Endodermal cell (in vitro differentiated cells): ENCODE measurements around the gene TRIM67. TPM values are rescaled to one million over a fixed set of nuclear protein-coding genes. Genes with fewer than 3 reads are reported as not detected.
A peak's percentile ranks its signal among the peaks of the same experiment; 100 is the strongest.

Source experiments
- DNase-seq: peaks from one replicate; pipeline ENCODE4 v3.0.0-alpha.2; 2017
- H3K27ac ChIP-seq: 2 replicates; pipeline ENCODE4 v1.5.1; 2013; ENCODE audit warnings: mild to moderate bottlenecking, low read depth, low read length, moderate library complexity
- H3K27me3 ChIP-seq: 2 replicates; pipeline ENCODE4 v1.6.1; 2013; ENCODE audit warnings: mild to moderate bottlenecking, low read length, moderate library complexity; ENCODE audit not compliant: insufficient read depth, control insufficient read depth, poor library complexity, severe bottlenecking
- H3K36me3 ChIP-seq: 2 replicates; pipeline ENCODE4 v1.7.0; 2013; ENCODE audit warnings: mild to moderate bottlenecking, low read length, moderate library complexity; ENCODE audit not compliant: control insufficient read depth, insufficient read depth
- H3K4me1 ChIP-seq: one replicate; pipeline ENCODE4 v1.7.0; 2013; ENCODE audit warnings: low read length; ENCODE audit not compliant: control insufficient read depth, insufficient read depth
- H3K4me3 ChIP-seq: 2 replicates; pipeline ENCODE4 v1.5.1; 2013; ENCODE audit warnings: mild to moderate bottlenecking, low read length, moderate library complexity
- H3K9ac ChIP-seq: 2 replicates; pipeline ENCODE4 v1.6.1; 2013; ENCODE audit warnings: mild to moderate bottlenecking, low read length, moderate library complexity; ENCODE audit not compliant: poor library complexity, severe bottlenecking; ENCODE audit errors: extremely low read depth
- H3K9me3 ChIP-seq: 2 replicates; pipeline ENCODE4 v1.6.1; 2013; ENCODE audit warnings: mild to moderate bottlenecking, low read length, moderate library complexity; ENCODE audit not compliant: control insufficient read depth
- H3K27ac Mint-ChIP-seq: 2 replicates; pipeline ENCODE4 v1.8.0; 2020; ENCODE audit warnings: mixed read lengths
- H3K27me3 Mint-ChIP-seq: 2 replicates; pipeline ENCODE4 v1.8.0; 2021; ENCODE audit warnings: mild to moderate bottlenecking, mixed read lengths; ENCODE audit not compliant: insufficient read depth
- H3K36me3 Mint-ChIP-seq: 2 replicates; pipeline ENCODE4 v1.8.0; 2020; ENCODE audit warnings: low read depth, mixed read lengths
- H3K4me1 Mint-ChIP-seq: 2 replicates; pipeline ENCODE4 v1.8.0; 2020; ENCODE audit warnings: mixed read lengths
- H3K4me3 Mint-ChIP-seq: 2 replicates; pipeline ENCODE4 v1.8.0; 2020; ENCODE audit warnings: mild to moderate bottlenecking, moderate library complexity, mixed read lengths
- H3K9me3 Mint-ChIP-seq: 2 replicates; pipeline ENCODE4 v1.8.0; 2020; ENCODE audit warnings: mild to moderate bottlenecking, mixed read lengths
- WGBS, 2 experiments: methylation state at CpG; one replicate each; pipeline versions ENCODE4 v1.1.5 to v1.1.7; 2013; ENCODE audit warnings: missing lambda C conversion rate in 2 of 2, mixed read lengths in 1 of 2; ENCODE audit not compliant: insufficient coverage in 1 of 2, insufficient read length in 1 of 2; 5-methylcytosine and 5-hydroxymethylcytosine counted together
- total RNA-seq, 2 donors: library from RNA; stranded (reverse); fragmentation: NEBNext Ultra II Directional in 1 of 2; extraction: Animal tissue kit (Norgen Biotek cat#: 25700) in 1 of 2; gene quantifications; 2 replicates in 1 of 2; 3 replicates in 1 of 2; pipeline ENCODE4 v1.2.1, GENCODE V29; 2021
- TF ChIP-seq, protein P1 (sequence below): fragments of 200-600 bp; sonication (generic); conservative IDR thresholded peaks from 2 replicates; pipeline ENCODE4 v1.5.0; 2021; ENCODE audit warnings: antibody characterized with exemption, mild to moderate bottlenecking

TRIM67 gene
- total RNA-seq, 2 donors from 2014 or later, result 0.04 TPM

GRCh38 chr1:231231511-231231910 lies 69.7 kb downstream of the TRIM67 start:
- 84 to 96% methylated on average over 5 to 10 of the region's 10 CpGs for WGBS, 2 experiments
- TF ChIP-seq, protein P1, sequence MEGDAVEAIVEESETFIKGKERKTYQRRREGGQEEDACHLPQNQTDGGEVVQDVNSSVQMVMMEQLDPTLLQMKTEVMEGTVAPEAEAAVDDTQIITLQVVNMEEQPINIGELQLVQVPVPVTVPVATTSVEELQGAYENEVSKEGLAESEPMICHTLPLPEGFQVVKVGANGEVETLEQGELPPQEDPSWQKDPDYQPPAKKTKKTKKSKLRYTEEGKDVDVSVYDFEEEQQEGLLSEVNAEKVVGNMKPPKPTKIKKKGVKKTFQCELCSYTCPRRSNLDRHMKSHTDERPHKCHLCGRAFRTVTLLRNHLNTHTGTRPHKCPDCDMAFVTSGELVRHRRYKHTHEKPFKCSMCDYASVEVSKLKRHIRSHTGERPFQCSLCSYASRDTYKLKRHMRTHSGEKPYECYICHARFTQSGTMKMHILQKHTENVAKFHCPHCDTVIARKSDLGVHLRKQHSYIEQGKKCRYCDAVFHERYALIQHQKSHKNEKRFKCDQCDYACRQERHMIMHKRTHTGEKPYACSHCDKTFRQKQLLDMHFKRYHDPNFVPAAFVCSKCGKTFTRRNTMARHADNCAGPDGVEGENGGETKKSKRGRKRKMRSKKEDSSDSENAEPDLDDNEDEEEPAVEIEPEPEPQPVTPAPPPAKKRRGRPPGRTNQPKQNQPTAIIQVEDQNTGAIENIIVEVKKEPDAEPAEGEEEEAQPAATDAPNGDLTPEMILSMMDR, result no peak
- Histone ChIP-seq H3K36me3 (peaks cover 27% of the 10 kb centered on the region), H3K27ac (no peak overlapping the region), H3K4me3 (no peak overlapping the region), H3K27me3 (no peaks in the 10 kb centered on the region), H3K9me3 (no peaks in the 10 kb centered on the region), H3K9ac (no peak overlapping the region), H3K4me1 (peaks cover 6% of the 10 kb centered on the region)
- H3K27ac Mint-ChIP-seq, result no peak overlapping the region
- no peak overlapping the region for H3K4me3 Mint-ChIP-seq
- peaks cover 17% of the 10 kb centered on the region for H3K36me3 Mint-ChIP-seq
- peaks cover 24% of the 10 kb centered on the region for H3K4me1 Mint-ChIP-seq
- H3K27me3 Mint-ChIP-seq, result no peaks in the 10 kb centered on the region
- DNase-seq, result no peak
- H3K9me3 Mint-ChIP-seq, result no peaks in the 10 kb centered on the region

GRCh38 chr1:231232870-231233734 lies 71.2 kb downstream of the TRIM67 start:
- peaks cover 24% of the 10 kb centered on the region for H3K4me1 Mint-ChIP-seq
- H3K27me3 Mint-ChIP-seq, result no peaks in the 10 kb centered on the region
- WGBS, 2 experiments, result 94 to 98% methylated on average over 10 to 14 of the region's 14 CpGs
- no peak overlapping the region for H3K9ac ChIP-seq
- H3K4me3 Mint-ChIP-seq, result no peak overlapping the region
- peaks cover 26% of the 10 kb centered on the region for H3K36me3 ChIP-seq
- H3K4me3 ChIP-seq, result no peak overlapping the region
- no peaks in the 10 kb centered on the region for H3K9me3 ChIP-seq
- H3K27ac Mint-ChIP-seq, result no peak overlapping the region
- H3K9me3 Mint-ChIP-seq, result no peaks in the 10 kb centered on the region
- TF ChIP-seq, protein P1, result no peak
- peaks cover 15% of the 10 kb centered on the region for H3K36me3 Mint-ChIP-seq
- H3K27ac ChIP-seq, result no peak overlapping the region
- DNase-seq, result no peak
- H3K27me3 ChIP-seq, result no peaks in the 10 kb centered on the region
- H3K4me1 ChIP-seq, result peaks cover 6% of the 10 kb centered on the region

GRCh38 chr1:231233735-231234417 lies 72.0 kb downstream of the TRIM67 start:
- peaks cover 20% of the 10 kb centered on the region for H3K36me3 Mint-ChIP-seq
- peak overlapping the region; percentile 60 for H3K27ac Mint-ChIP-seq
- H3K27me3 Mint-ChIP-seq, result no peaks in the 10 kb centered on the region
- WGBS, 2 experiments, result 78 to 81% methylated on average over 6 to 8 of the region's 8 CpGs
- Histone ChIP-seq H3K36me3 (peaks cover 31% of the 10 kb centered on the region), H3K4me1 (peaks cover 6% of the 10 kb centered on the region), H3K27ac (no peak overlapping the region), H3K4me3 (peak overlapping the region; percentile 21), H3K27me3 (no peaks in the 10 kb centered on the region), H3K9me3 (no peaks in the 10 kb centered on the region), H3K9ac (no peak overlapping the region)
- TF ChIP-seq, protein P1, result no peak
- H3K4me3 Mint-ChIP-seq, result no peak overlapping the region
- no peaks in the 10 kb centered on the region for H3K9me3 Mint-ChIP-seq
- H3K4me1 Mint-ChIP-seq, result peaks cover 24% of the 10 kb centered on the region
- no peak for DNase-seq
